ENCODE data around the gene NKIRAS2.

NKIRAS2 gene

GRCh38 chr17:42019509-42020404 lies at the start of gene NKIRAS2:
Gene NKIRAS2 (plus strand): TSS chr17:42020090. CDS start chr17:42021578, 1,488 bp downstream.
- DNase-seq (ENCODE audit: insufficient read length, low spot score) (peak; percentile 97), FAIRE-seq (peak; percentile 40)

- DNase-seq (ENCODE audit: insufficient read length, low spot score) (no peak), FAIRE-seq (peak; percentile 36)
Observed at GRCh38 chr17:41970901-41971331, 49.0 kb upstream of the NKIRAS2 start.

GRCh38 chr17:41971721-41972523 lies 48.0 kb upstream of the NKIRAS2 start:
- DNase-seq (ENCODE audit: insufficient read length, low spot score) (no peak), FAIRE-seq (no peak)

GRCh38 chr17:41972571-41973407 lies 47.1 kb upstream of the NKIRAS2 start:
- FAIRE-seq (peak; percentile 16), DNase-seq (ENCODE audit: insufficient read length, low spot score) (no peak)

- DNase-seq (ENCODE audit: insufficient read length, low spot score) = no peak
- no peak for FAIRE-seq
Observed at GRCh38 chr17:41973408-41973811, 46.5 kb upstream of the NKIRAS2 start.

DNA sequence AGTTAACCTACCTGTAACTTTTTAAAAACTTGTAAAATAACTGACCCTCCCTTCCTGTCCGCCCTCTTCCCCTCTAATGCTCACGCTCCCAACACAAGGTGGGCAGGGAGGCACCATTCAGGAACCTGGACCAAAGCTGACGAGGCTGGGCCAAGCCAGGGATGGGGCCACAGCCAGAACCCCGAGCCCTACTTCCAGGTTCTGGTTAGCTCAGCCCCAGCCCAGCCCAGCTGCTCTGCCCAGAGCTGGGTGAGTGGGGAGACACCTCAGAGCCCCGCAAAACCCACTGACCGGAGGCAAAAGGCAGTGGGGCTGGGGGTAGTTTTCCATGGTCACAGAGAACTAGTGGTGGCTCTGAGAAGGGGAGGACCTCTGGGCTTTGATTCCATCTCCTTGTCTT lies 45.9 kb upstream of the NKIRAS2 start:
- FAIRE-seq (no peak), DNase-seq (ENCODE audit: insufficient read length, low spot score) (no peak)

DNA sequence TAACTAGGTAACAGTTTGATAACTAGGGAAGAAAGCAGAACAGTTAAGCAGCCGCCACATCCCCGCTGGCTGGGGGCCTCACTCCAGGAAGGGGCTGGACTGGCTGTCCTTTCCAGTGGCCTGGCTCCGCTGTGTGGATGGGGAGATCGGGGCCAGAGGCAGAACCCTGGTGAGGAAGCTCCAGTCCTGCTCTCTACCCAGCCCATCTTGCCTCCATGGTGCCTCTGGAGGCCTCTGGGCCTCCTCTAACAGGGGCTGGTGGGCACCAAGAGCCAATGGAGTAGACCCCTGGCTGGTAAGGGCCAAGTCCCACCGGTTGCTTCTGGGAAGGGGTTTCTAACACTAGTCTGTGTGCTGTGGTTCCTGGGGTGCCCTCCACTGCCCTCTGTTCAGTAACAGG lies 45.2 kb upstream of the NKIRAS2 start:
- FAIRE-seq (no peak), DNase-seq (ENCODE audit: insufficient read length, low spot score) (no peak)

GRCh38 chr17:41975099-41976083 lies 44.5 kb upstream of the NKIRAS2 start:
- DNase-seq (ENCODE audit: insufficient read length, low spot score) = no peak
- no peak for FAIRE-seq

- FAIRE-seq = no peak
- no peak for DNase-seq (ENCODE audit: insufficient read length, low spot score)
Observed at GRCh38 chr17:41976142-41976768, 43.6 kb upstream of the NKIRAS2 start.

DNA sequence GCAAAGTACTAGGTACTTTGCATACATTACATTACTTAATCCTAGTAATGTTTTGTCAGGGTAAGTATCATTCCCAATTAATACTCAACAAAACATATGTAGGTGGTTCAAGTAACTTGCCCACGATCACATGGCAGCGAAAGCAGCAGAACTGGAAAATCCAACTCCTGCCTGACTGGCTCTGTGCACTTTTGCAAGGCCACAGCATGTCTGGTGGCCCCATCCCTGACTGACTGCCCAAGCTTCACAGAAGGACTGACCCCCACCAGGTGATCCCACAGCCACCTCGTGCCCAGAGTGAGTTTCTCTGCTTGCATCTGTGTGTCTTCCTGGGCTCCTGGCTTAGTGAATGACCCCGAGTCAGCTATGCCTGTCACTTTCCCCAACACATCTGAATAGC lies 41.9 kb upstream of the NKIRAS2 start:
- no peak for FAIRE-seq

GRCh38 chr17:41982026-41982760 lies 37.7 kb upstream of the NKIRAS2 start:
- FAIRE-seq (no peak), DNase-seq (ENCODE audit: insufficient read length, low spot score) (no peak)

More for the DNA sequence above, 41.9 kb upstream of the NKIRAS2 start:
- no peak for DNase-seq (ENCODE audit: insufficient read length, low spot score)

GRCh38 chr17:41984454-41984853 lies 35.4 kb upstream of the NKIRAS2 start:
- FAIRE-seq (no peak), DNase-seq (ENCODE audit: insufficient read length, low spot score) (no peak)

GRCh38 chr17:41985919-41986318 lies 34.0 kb upstream of the NKIRAS2 start:
- no peak for DNase-seq (ENCODE audit: insufficient read length, low spot score)
- FAIRE-seq = no peak

- FAIRE-seq (no peak), DNase-seq (ENCODE audit: insufficient read length, low spot score) (no peak)
Observed at GRCh38 chr17:41986634-41987033, 33.3 kb upstream of the NKIRAS2 start.

GRCh38 chr17:41987642-41988041 lies 32.2 kb upstream of the NKIRAS2 start:
- FAIRE-seq = no peak

GRCh38 chr17:41988418-41988817 lies 31.5 kb upstream of the NKIRAS2 start:
- no peak for DNase-seq (ENCODE audit: insufficient read length, low spot score)
- FAIRE-seq = no peak

More at GRCh38 chr17:41987642-41988041, 32.2 kb upstream of the NKIRAS2 start:
- no peak for DNase-seq (ENCODE audit: insufficient read length, low spot score)

DNA sequence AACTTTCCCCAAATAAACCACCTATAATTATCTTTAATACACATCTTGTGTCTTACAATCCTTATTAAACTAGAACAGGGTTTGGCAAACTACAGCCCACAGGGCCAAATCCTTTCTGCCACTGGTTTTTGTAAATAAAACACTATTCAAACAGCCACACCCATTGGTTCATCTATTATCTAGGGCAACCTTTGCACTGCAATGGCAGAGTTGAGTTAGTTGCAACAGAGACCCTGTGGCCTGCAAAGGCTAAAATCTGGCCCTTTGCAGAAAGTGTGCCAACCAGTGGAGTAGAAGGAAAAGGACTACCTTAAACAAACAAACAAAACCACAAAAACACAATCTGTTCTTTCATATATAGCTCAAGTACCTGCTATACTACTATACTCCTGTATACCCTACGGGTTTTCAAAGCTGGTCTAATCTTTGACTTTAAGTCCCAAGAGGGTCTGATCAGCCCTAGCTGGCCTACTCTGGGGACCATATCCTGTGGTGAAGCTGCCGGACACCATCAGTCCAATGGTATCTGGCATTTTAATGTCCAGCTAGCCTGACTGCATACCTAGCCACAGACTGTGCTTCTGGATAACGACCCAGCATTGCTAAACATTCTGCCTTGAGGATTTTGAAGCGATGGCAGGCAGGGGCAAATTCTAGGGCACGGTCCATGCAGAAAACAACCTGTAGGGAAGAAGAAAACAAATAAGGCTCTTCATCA lies 30.0 kb upstream of the NKIRAS2 start:
- FAIRE-seq (peak; percentile 54), DNase-seq (ENCODE audit: insufficient read length, low spot score) (no peak)

- FAIRE-seq (no peak), DNase-seq (ENCODE audit: insufficient read length, low spot score) (no peak)
Observed at GRCh38 chr17:41992576-41992975, 27.3 kb upstream of the NKIRAS2 start.

All from HTR-8/SVneo (cell line).